CD4-positive, alpha-beta T cell treated with Interferon gamma for 1 hour (primary cell): ENCODE data around the gene ITPR2.

Source experiments
- DNase-seq: peaks from one replicate; pipeline ENCODE4 v3.0.0-alpha.2; 2020

ITPR2 gene

GRCh38 chr12:26728205-26729050 is 104.6 kb downstream of the ITPR2 start:
- DNase-seq: no peak

- DNase-seq: no peak
Observed at GRCh38 chr12:26727482-26728204, 105.4 kb downstream of the ITPR2 start.

GRCh38 chr12:26726956-26727355 is 106.0 kb downstream of the ITPR2 start:
- no peak for DNase-seq

- no peak for DNase-seq
Observed at GRCh38 chr12:26725276-26725916, 107.6 kb downstream of the ITPR2 start.

- no peak for DNase-seq
Observed at GRCh38 chr12:26724309-26724702, 108.7 kb downstream of the ITPR2 start.

- DNase-seq: no peak
Observed at GRCh38 chr12:26723379-26724308, 109.3 kb downstream of the ITPR2 start.

GRCh38 chr12:26721800-26722199 is 111.2 kb downstream of the ITPR2 start:
- DNase-seq: no peak

- no peak for DNase-seq
Observed at GRCh38 chr12:26719852-26720251, 113.1 kb downstream of the ITPR2 start.

- DNase-seq: no peak
Observed at GRCh38 chr12:26717757-26718156, 115.2 kb downstream of the ITPR2 start.

- no peak for DNase-seq
Observed at GRCh38 chr12:26715232-26715631, 117.8 kb downstream of the ITPR2 start.

- DNase-seq: no peak
Observed at GRCh38 chr12:26713885-26714383, 119.1 kb downstream of the ITPR2 start.

- no peak for DNase-seq
Observed at GRCh38 chr12:26712892-26713291, 120.1 kb downstream of the ITPR2 start.

GRCh38 chr12:26711569-26711968 is 121.4 kb downstream of the ITPR2 start:
- no peak for DNase-seq

- DNase-seq: no peak
Observed at GRCh38 chr12:26711072-26711471, 121.9 kb downstream of the ITPR2 start.

- no peak for DNase-seq
Observed at GRCh38 chr12:26705851-26706250, 127.1 kb downstream of the ITPR2 start.

- no peak for DNase-seq
Observed at GRCh38 chr12:26704684-26705460, 128.1 kb downstream of the ITPR2 start.

GRCh38 chr12:26704214-26704613 is 128.8 kb downstream of the ITPR2 start:
- DNase-seq: no peak

- DNase-seq: no peak
Observed at GRCh38 chr12:26702741-26703140, 130.3 kb downstream of the ITPR2 start.

GRCh38 chr12:26701604-26702215 is 131.3 kb downstream of the ITPR2 start:
- no peak for DNase-seq

GRCh38 chr12:26700430-26700829 is 132.6 kb downstream of the ITPR2 start:
- no peak for DNase-seq

- DNase-seq: no peak
Observed at GRCh38 chr12:26699237-26699636, 133.8 kb downstream of the ITPR2 start.
